Subcutaneous adipose tissue (tissue), 4 donors: ENCODE measurements around the gene GLIS1. TPM values are rescaled to one million over a fixed set of nuclear protein-coding genes. Genes with fewer than 3 reads are reported as not detected.

Experiments used
- total RNA-seq, 4 donors: library from RNA; depleted of rRNA; stranded (reverse); fragments of >200 nt; gene quantifications; one replicate each; pipeline ENCODE4 v1.1.0, GENCODE V29; 2016
- TF ChIP-seq, protein P1 (sequence below): fragments of 450-650 bp; IDR thresholded peaks from one replicate; pipeline ENCODE4 v1.5.1; 2016; ENCODE audit warnings: low read depth, mild to moderate bottlenecking, control low read depth, antibody characterized with exemption, moderate library complexity

GLIS1 gene
- total RNA-seq, 4 donors from 2014 or later: 0.17 to 3.6 TPM; not detected in 2

DNA sequence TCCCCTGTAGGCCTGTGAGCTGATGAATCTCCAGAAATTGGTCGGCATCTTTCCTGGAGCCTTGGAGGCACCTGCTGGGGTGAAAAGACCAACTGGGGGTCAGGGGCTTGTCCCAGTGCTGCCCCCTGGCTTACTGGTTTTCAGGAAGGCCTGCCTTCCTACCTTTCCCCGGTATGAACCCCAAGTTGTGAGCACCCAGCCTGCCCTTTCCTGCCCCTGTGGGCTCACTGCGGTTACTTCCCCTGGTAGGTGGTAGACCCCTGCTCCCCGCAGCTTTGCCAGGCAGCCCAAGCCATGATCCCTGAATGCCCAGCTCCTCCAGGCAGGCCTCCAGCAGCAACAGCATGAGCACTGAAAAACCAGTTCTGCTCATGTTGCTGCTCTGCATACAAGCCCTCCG is 269.6 kb downstream of the GLIS1 start:
- TF ChIP-seq, protein P1, sequence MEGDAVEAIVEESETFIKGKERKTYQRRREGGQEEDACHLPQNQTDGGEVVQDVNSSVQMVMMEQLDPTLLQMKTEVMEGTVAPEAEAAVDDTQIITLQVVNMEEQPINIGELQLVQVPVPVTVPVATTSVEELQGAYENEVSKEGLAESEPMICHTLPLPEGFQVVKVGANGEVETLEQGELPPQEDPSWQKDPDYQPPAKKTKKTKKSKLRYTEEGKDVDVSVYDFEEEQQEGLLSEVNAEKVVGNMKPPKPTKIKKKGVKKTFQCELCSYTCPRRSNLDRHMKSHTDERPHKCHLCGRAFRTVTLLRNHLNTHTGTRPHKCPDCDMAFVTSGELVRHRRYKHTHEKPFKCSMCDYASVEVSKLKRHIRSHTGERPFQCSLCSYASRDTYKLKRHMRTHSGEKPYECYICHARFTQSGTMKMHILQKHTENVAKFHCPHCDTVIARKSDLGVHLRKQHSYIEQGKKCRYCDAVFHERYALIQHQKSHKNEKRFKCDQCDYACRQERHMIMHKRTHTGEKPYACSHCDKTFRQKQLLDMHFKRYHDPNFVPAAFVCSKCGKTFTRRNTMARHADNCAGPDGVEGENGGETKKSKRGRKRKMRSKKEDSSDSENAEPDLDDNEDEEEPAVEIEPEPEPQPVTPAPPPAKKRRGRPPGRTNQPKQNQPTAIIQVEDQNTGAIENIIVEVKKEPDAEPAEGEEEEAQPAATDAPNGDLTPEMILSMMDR: no peak

DNA sequence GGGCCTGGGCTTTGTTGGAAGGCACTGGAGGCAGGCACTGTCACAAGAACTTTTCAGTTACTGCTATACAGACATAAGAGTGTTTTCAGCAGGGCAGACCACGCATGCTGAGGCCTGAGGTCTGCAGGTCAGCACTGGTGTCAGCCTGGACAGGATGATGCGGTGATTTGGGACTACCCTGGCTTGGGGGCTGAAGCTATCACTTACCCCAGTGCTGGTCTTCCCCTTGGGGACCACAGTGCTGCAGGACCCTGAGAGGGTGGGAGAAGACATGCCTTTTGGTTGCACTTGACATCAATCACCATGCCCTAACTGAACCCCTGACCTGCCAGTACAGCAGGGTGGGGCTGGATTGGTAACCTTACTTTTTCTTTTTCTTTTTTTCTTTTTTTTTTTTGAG is 270.6 kb downstream of the GLIS1 start:
- TF ChIP-seq, protein P1: no peak

DNA sequence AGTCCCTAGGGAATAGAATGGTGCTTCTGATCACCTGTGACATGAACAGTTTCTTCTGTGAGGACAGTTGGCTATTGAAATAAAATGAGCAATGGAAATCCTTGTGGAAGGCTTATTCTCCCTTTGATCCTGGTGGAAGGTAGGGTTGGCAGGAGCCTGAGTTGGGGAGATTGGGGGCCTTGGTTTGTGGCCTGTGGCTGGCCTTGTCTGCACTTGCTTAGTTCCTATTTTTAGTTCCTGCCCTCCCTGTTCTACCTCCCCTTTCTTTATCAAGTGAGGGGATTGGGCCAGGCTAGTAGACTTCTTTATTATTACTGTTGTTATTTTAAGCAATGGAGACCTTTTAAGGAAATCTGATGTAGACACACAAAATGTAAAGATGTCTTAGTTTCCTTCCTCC is 271.6 kb downstream of the GLIS1 start:
- TF ChIP-seq, protein P1: no peak

DNA sequence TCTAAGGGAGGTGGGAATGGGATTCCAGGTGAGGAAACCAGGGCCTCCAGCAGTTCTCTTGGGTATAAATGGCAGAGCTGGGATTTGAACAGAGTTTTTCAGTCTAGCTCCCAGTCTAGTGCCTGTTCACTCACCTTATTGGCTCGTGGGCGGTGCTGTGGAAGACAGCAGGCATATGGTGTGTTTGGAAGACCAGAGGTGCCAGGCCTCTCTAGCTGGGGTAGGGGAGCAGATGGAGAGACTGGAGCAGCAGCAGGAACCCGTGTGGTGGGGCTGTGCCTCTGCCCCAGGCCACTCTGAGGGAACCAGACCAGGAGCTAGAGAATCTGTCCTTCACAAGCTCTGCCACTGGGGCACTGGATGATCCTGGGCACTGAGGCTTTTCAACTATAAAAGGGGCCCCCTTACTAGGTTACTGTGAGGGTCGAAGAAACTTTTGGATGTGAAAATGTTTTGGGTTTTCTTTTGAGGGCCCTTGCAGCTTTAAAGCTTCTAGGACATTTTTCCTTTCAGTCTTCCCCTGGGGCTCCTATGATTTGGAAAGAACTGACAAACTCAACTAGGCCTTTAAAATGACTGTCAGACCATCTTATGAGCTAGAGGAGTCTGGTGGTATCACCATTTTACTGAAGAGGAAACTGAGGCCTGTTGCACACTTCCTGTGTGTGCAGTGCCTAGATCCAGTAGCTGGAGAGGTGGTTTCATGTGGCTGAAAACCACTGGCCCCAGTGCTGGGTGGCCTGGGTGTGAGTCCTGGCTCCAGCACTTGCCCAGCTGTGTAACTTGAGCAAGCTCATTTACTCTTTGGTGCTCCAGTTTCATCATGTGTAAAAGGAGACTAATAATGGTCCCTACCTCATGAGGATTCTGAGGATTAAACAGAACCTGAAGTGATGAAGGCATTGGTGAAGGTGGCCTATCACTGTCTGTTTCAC is 273.7 kb downstream of the GLIS1 start:
- TF ChIP-seq, protein P1: no peak

DNA sequence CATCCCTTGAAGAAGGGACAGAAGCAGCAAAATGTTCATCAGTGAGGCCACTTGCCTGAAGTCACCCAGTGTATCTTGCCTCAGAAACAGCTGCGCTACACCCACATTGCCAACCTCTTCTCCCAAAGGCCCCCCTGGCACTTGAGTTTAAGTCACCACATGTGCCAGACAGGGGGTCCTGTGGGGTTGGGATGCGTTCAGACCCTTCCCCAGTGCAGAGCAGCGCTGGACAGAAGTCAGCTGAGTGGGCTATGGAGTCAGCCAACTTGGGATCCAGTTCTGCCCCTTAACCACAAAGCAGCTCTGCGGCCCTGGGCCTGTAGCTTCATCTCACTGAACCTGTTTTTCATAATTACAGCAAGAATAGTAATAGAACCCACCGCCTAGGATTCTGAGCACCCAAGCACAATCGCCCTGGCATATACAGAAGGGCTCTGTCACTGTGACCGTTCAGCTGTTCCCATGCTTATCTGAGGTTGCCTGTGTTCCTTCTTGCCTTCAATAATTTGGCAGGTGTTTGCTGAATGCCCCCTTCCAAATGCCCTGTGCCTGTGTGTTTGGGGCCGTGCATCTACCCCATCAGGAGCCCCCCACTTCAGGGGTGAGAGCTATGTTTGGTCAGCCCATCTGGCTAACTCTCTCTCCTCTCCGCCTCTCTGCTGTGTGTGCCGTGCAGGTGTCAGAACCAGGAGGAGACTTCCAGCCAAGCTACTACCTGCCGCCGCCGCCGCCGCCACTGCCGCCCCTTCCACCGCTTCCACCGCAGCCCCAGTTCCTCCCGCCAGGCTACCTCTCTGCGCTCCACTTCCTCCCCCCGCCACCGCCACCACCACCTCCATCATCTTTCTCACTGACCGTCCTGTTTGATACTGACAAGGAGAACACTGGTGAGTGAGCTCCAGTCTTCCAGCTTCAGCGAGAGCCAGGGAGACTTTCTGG is 274.7 kb downstream of the GLIS1 start:
- TF ChIP-seq, protein P1: no peak

DNA sequence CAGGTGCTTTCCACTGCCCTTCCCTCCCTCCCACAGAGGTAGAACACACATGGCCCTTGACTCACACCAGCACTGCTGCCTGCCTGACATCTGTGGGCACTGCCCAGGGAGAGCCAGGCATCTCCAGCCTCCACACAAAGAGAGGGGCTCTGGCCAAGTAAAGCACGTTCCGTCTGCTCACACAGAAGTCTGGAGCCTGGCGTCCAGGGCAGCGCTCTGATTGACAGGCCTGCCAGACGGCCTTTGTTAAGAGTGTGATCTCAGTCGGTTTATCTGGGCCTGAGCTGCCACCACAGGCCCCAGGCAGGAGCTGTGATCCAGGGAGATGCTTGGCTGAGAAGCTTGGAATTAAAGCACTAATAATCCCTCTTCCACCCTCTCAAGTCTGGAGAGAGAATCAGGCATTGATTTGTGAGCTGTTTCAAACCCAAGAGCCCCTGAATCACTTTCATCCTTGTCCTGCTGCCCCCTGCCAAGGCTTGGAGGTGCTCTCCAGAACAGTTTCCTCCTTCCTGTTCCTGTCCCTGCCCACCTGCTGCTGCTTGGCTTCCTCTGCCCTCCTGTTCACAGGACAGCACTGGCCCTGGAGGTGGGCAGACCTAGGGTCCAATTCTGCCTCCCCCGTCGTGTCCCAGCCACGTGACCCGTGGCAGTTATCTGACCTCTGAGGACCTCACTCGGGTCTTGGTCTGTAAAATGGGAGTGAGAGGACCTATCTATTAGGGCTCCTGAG is 276.0 kb downstream of the GLIS1 start:
- TF ChIP-seq, protein P1: no peak
